HT1080 (cell line): ENCODE data around the gene SGCA. TPM values are rescaled to one million over a fixed set of nuclear protein-coding genes. Genes with fewer than 3 reads are reported as not detected.

Experiments
- DNase-seq: peaks from one replicate; pipeline ENCODE4 v3.0.0-alpha.2; 2015; ENCODE audit warnings: low read depth
- total RNA-seq: library from RNA; depleted of rRNA; stranded (reverse); fragments of >200 nt; shearing (Covaris generic); gene quantifications from 2 replicates; pipeline ENCODE4 v1.2.3, GENCODE V29; 2014

SGCA gene
- total RNA-seq, 1 experiment from 2014 or later, result not detected

- peak; percentile 32 for DNase-seq
Measured at GRCh38 chr17:50148226-50149090, 17.3 kb upstream of the SGCA start.

DNA sequence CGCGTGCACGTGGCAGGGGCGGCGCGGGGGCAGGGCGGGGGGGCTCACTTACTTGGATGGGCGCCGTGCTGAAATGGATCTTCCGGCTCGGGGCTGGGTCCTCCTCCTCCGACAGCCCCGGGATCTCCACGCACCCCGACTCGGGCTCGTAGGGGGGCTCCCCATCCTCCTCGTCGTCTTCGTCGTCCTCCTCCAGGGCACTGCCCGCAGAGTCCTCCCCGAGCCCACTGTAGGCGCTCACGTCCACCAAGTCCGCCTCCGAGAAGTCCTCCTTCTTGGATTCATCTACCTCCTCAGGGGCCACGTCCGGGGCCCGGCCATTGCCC lies 16.8 kb upstream of the SGCA start:
- no peak for DNase-seq

DNA sequence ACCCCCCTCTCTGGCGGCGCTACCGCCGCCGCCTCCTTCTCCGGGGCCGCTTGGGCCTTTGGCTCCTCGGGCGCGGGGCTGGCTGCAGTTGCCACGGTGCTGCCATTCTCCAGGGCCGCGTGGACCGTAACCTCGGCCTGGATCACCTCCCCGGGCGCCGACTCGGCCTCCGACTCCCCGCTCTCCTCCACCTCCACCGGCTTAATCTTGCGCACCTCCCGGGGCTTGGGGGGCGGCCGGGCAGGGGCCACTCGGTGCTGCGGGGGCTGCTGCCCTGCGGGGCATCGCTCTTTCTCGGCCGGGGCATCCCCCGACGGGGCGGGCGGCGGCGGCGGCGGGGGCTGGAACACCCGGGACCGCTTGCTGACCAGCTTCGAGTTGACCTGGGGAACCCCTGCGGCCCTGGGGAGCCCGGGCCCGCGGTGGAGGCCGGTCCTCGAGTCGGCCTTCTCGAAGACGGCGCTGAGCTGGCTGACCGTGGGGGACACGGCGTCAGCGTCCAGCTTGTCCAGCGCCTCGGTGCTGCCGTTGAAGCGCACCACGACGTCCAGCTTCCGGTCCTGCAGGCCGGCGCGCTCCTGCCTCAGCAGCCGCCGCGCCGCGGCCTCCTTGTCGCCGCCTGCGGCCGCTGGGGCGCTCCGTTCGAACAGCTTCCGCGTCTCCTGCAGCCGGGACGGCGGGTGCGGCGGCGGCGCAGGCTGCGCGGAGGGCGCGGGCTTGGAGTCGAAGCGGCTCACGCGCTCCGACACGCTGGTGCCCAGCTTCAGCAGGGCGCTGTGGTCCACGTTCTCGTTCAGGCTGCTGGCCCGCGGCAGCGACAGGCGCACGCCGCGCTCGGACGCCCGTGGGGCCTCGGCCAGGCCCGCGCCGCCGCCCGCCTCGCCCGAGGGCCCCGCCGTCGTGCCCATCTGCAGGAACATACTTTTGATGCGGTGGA lies 16.1 kb upstream of the SGCA start:
- peak; percentile 31 for DNase-seq

DNA sequence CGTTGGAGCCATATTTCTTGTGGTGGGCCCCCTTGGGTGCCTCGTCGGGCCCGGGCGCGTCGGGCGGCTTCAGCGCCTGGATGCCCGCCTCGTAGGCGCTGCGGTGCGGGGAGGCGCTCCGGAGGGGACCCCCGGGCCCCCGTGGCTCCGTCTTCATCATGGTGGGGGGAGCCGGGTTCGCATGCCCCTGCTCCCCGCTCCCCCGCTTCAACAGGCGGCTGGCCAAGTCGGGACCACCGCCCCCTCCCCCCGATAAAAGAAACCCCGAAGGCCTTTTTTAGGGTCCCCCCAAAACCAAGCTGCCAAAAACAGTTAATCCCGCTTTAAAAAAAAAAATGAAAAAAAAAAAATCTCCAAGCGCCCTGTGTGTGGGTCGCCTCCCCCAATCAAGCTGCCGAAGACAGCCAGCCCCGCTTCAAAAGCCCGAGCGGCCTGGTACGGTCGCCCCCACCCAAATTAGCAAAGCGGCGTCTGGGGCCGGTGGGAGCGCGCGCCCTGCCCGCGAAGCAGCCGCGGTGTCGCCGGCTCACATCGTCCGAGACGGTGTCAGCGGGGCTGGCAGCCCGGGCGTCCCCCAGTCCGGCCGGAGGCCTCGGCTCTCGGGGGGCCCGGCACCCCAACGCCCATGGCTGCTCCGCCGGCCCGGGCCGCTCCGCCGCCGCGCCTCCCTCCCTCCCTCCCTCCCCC lies 15.3 kb upstream of the SGCA start, which contains the start of gene PPP1R9B:
Gene PPP1R9B (minus strand): TSS at position 324 of the 687 bp plus-strand sequence. CDS start 164 bp downstream, at position 160.
- no peak for DNase-seq

DNA sequence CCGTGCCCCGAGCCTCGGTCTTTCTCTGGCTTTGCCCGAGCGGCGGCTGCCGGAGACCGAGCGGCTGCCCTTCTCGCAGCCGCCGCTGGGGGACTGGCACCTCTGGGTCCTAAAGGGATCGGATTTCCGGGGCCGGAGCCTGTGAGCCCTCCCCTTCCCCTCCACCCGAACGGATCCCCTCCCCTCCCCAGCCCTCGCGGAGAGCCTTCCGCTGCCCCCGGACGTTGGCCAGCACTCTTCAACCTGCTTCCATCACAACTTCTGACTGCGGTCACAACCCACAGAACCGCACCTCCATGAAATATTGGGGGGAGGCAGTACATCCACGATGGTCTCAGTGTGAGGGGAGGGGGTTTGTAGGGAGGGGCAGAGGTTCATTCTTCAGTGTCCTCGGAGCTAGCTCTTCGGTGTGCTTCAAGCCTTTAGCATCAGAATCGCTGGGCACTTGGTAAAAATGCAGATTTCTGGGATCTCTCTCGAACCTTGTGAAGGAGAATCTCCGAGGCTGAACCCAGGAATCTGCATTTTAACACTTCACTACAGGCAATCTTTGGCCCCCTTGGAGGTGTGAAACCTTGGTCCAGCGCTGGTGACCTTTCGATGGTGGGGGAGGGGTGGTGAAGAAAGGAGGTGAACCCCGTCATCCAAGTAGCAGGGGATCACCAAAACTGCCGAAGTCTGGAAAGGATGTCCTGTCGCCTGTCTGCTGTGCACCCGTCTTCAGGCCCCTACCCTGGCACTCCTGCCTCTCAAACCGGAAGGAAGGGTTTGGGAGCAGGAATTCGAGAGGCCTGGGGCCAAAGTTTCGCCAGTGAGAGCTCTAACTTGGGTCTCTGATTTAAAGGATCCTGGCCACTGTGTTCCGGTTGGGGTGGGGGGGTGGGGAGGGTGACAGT lies 14.5 kb upstream of the SGCA start:
- DNase-seq, result peak; percentile 90

GRCh38 chr17:50151937-50152547 lies 13.8 kb upstream of the SGCA start:
- DNase-seq, result peak; percentile 93

DNA sequence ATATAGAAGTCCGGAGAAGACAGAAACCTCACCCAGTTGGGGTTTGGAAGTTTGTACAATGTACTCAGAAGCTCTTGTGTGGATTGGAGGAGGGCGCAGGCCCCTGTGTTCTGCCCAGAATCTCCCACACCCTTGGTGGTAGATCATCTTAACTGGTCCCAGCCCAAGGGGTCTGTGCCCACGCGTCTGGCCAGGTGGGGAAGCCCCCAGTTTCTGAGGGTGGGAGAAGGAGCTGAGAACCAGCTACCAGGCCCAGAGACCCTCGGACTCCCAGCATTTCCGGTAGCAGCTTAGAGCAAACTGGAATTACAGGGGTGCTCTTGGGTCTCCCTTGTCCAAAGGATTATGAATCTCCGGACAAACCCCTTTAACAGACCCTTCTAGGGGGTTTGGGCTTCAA lies 13.1 kb upstream of the SGCA start:
- DNase-seq, result no peak

GRCh38 chr17:50153650-50154575 lies 11.9 kb upstream of the SGCA start:
- no peak for DNase-seq

DNA sequence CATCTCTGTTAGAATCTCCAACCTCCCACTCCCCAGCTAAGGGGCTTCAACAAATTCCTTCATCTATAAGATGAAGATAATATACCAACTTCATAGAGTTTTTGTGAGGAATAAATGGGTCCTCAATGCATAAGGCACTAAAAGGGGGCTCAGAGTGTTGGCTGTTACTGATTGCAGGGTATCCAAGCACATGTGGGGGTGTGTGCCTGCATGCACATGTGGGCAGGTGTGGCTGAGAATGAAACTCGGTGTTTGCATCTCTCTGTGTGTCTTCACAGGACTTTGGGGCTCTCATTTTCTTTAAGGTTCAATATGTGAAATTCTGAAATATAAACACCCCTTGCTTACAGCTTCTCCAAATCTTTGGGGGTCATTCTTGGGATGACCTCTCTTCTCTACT lies 11.2 kb upstream of the SGCA start:
- no peak for DNase-seq

DNA sequence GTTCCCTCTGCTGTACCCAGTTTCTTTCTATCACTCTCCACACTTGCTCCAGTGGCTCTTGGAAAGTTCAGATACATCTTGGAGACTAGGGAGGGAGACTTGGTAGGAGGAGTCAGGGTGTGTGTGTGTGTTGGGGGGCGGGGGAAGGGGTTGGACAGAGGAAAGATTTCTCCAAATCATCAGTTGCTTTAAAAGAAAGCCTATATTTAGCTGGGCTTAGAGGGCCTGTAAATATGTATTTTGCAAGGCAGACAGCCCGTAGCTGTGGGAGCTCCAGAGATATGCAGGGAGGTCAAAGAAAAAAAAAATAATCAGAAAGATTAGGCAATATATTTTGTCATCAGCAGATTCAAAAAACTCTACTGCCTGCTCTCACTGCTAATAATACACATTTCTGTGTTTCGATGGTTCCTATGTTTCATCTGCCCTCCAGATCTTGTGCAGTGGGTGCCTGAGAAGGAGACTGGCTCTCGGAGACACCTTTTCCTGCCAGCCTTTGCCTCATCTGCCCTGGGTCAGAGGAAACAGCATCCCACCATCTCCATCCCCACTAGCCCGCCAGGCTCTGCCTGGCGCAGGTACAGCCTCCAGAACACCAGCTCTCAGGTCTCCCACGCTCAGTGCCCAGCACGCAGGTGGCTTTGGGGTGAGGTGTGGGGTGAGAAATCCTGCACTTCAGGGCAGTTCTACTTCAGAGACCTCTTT lies 10.5 kb upstream of the SGCA start:
- DNase-seq, result no peak

DNA sequence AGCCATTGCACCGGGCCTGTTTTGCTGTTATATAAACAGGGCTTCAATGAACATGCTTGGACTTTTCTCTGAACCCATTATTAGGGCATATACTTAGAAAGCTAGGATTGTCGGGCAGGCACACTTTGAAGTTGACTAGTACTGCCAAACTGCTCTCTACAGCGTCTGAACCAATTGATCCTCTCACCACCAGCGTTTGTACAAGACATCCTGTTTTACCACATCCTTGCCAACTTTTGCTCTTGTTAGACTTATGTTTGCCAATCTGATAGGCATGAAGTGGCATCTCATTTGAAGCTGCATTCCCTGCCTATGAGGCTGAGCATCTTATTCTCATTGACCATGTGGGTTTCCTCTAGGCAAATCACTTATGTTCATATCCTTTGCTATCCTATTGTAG lies 7.9 kb upstream of the SGCA start:
- DNase-seq, result no peak

DNA sequence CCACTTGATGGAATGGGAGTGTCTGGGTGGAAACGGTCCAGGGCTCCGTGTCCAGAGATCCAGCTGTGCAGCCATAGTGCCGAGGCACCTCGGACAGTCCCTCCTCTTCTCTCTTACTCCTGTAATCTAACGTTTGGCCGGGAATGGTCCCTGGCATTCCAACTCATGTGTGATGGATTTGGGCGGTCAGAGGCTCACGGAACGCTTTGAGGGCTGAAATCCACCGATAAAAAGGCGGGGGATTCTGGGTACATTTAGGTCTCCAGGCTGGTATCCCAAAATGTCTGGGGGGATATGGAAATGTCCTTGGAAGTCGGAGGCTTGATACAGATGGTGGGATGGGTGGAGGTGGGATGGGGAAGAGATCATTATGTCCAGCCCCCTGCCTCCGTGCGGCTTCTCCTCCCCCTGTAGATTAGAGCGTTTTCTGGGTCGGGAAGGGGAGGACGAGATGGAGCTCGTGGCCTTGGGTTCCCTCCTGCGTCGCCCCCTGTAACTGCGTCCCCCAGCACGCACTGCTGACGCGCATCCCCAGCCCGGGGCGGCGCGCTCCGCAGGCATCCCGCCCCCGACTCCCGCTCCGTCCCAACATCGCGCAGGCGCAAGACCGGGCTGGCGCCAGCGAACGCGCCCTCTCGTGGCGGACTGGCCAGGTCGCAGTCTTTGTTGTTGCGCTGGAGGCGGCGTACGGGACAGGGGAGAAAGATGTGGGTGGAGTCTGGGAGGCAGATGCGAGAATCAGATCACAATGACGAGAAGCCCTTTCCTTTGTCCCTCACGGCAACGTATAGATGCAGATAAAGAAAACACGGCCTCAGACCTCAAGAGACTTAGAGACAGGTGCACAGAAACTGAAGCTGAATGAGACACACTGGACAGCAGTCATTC lies 4.5 kb upstream of the SGCA start:
- DNase-seq, result peak; percentile 89

- DNase-seq, result no peak
Measured at GRCh38 chr17:50161911-50162288, 3.9 kb upstream of the SGCA start.

DNA sequence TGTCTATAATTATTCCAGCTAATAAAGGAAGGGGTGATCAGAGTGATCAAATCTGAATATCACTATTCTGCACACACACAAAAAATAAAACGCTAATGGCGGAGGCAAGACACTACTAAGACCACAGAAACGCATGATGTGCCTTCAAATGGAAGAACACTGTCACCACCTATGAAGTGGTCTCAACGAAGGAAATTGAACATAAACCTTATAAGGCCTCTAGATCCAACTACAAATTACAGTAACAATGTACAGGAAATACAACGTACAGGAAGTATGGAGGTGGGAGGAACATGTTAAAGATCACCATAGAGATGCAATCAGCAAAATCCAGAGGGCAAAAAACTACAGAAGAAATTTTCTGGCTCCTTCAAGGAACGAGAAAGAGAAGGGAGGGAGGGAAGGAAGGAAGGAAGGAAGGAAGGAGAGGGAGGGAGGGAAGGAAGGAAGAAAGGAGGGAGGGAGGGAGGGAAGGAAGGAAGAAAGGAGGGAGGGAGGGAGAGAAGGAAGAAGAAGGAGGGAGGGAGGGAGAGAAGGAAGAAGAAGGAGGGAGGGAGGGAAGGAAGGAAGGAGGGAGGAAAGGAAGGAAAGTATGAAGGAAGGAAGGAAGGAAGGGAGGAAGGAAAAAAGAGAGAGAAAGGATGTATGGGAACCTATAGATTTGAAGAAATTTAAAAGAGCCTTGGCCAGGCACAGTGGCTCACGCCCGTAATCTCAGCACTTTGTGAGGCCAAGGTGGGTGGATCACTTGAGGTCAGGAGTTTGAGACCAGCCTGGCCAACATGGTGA lies 3.1 kb upstream of the SGCA start:
- DNase-seq, result no peak

GRCh38 chr17:50163843-50164696 lies 1.7 kb upstream of the SGCA start:
- no peak for DNase-seq

DNA sequence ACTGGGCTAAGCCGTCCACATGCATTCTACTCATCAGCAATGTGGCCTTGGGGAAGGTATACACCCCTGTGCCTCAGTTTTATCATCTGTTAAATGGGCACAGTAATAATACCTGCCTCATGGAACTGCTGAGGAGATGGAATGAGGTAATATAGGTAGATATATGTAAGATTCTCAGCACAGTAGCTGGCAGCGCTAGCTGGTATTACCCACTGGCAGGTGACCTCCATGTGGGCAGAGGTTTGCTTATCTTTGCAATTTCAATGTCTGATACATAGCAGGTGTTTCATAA lies 1.2 kb upstream of the SGCA start:
- DNase-seq, result no peak
